Neutrophil (primary cell): ENCODE data around the gene ANKH.
A peak's percentile ranks its signal among the peaks of the same experiment; 100 is the strongest.

Experiments
- H3K27ac ChIP-seq: fragments of 200-600 bp; sonication (generic); 2 replicates; pipeline ENCODE4 v1.5.1; 2016; ENCODE audit warnings: mild to moderate bottlenecking, moderate library complexity
- H3K27me3 ChIP-seq: fragments of 200-600 bp; sonication (generic); 2 replicates; pipeline ENCODE4 v1.6.0; 2016; ENCODE audit warnings: mild to moderate bottlenecking
- H3K36me3 ChIP-seq: fragments of 200-600 bp; sonication (generic); 2 replicates; pipeline ENCODE4 v1.5.1; 2017
- H3K4me1 ChIP-seq, 2 experiments: fragments of 200-600 bp in 1 of 2; sonication (generic) in 1 of 2; 1 replicate in 1 of 2; 2 replicates in 1 of 2; pipeline versions ENCODE4 v1.5.1 to v1.6.1; 2013 to 2016; ENCODE audit warnings: low read depth in 1 of 2, low read length in 1 of 2, mild to moderate bottlenecking in 1 of 2, moderate library complexity in 1 of 2; ENCODE audit not compliant: control insufficient read depth in 1 of 2, insufficient read depth in 1 of 2
- H3K4me3 ChIP-seq, 2 experiments: fragments of 200-600 bp in 1 of 2; sonication (generic) in 1 of 2; 1 replicate in 1 of 2; 2 replicates in 1 of 2; pipeline ENCODE4 v1.5.1; 2013 to 2016; ENCODE audit warnings: low read depth in 1 of 2, low read length in 1 of 2, mild to moderate bottlenecking in 1 of 2, moderate library complexity in 1 of 2
- H3K9me3 ChIP-seq: fragments of 200-600 bp; sonication (generic); 2 replicates; pipeline ENCODE4 v1.5.1; 2016
- TF ChIP-seq, protein P1 (sequence below): fragments of 200-600 bp; sonication (generic); IDR thresholded peaks from 2 replicates; pipeline ENCODE4 v1.5.1; 2016; ENCODE audit warnings: antibody characterized with exemption

Gene ANKH

DNA sequence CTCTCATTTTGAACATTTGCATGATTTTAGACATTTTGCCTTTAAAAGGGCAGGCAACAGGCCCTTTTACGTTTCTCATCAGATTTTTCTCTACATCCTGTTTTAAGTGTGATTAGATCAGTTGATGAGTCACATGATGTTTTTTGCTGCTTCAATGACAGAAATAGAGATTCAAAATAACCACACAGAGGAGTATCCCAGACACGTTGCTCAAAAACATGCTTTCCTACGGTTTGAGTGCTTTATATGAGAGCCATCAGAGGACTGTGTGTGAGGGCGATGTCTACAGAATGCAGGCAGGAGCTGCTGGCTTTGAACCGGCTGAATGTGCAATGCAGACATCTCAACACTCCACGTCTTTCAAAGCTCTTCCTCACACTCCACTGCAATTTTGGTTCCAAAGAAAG is 165.0 kb downstream of the ANKH start:
- H3K36me3 ChIP-seq, result peaks cover 85% of the 10 kb centered on the region
- H3K4me1 ChIP-seq, result peaks cover 0 to 12% of the 10 kb centered on the region in 2 experiments

DNA sequence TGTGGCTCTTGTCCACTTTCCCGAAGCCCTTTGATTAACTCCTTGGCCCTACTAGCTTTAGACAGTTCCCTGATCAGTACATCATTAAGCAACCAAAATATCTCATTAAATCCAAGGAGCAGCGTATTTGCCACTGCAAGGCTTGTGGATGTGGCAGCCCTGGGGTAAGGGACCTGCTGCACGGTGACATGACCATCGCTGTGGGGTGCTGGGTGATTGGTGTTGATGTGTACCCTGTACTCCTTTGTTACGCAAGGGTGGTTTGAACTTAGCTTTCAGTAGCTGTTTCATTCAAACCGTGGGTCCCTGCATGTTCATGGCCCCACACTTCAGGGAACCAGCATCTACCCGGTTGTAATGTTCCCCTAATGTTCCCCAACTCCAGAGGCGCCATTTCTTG is 166.0 kb downstream of the ANKH start:
- Histone ChIP-seq H3K27ac (no peak overlapping the region), H3K4me3 (no peak overlapping the region), H3K9me3 (no peaks in the 10 kb centered on the region), H3K27me3 (no peaks in the 10 kb centered on the region), H3K4me1 (peaks cover 8 to 22% of the 10 kb centered on the region in 2 experiments), H3K36me3 (peaks cover 76% of the 10 kb centered on the region)
- TF ChIP-seq, protein P1, sequence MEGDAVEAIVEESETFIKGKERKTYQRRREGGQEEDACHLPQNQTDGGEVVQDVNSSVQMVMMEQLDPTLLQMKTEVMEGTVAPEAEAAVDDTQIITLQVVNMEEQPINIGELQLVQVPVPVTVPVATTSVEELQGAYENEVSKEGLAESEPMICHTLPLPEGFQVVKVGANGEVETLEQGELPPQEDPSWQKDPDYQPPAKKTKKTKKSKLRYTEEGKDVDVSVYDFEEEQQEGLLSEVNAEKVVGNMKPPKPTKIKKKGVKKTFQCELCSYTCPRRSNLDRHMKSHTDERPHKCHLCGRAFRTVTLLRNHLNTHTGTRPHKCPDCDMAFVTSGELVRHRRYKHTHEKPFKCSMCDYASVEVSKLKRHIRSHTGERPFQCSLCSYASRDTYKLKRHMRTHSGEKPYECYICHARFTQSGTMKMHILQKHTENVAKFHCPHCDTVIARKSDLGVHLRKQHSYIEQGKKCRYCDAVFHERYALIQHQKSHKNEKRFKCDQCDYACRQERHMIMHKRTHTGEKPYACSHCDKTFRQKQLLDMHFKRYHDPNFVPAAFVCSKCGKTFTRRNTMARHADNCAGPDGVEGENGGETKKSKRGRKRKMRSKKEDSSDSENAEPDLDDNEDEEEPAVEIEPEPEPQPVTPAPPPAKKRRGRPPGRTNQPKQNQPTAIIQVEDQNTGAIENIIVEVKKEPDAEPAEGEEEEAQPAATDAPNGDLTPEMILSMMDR, result no peak

More for the DNA sequence above, 165.0 kb downstream of the ANKH start:
- H3K27ac ChIP-seq, result no peak overlapping the region
- no peaks in the 10 kb centered on the region for H3K27me3 ChIP-seq
- TF ChIP-seq, protein P1, result no peak
- no peak overlapping the region for H3K4me3 ChIP-seq
- no peaks in the 10 kb centered on the region for H3K9me3 ChIP-seq

DNA sequence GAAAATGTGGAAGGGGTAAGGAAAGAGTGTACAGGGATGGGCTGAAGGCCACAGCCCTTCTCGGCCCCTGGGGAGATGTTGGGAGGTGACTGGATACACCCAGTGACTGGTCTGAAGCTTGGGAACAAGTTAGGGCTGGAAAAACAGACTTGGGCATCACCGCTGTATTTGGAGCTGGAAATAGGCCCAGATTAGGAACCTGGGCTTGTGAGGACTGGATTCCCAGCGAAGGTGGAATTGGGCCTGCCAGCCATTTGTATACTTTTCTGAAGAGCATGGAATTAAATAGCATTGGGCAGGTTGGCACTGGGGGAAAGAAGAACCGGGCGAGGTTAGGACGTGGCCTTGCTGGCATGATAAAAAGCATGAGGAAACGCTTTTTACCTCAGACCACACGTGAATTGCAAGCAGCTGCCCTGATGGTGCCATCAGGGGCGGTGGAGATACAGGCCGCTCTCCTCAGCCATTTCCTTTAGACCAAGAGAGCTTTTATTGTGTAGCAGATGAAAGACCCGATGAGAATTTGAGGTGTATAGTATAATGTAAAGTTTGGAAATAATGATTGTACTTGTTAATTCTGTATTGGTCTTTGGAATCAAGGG is 169.2 kb downstream of the ANKH start:
- Histone ChIP-seq H3K27ac (no peak overlapping the region), H3K27me3 (no peaks in the 10 kb centered on the region), H3K4me3 (no peak overlapping the region), H3K36me3 (peaks cover 77% of the 10 kb centered on the region), H3K4me1 (peaks cover 8 to 23% of the 10 kb centered on the region in 2 experiments), H3K9me3 (no peaks in the 10 kb centered on the region)
- TF ChIP-seq, protein P1, result no peak

DNA sequence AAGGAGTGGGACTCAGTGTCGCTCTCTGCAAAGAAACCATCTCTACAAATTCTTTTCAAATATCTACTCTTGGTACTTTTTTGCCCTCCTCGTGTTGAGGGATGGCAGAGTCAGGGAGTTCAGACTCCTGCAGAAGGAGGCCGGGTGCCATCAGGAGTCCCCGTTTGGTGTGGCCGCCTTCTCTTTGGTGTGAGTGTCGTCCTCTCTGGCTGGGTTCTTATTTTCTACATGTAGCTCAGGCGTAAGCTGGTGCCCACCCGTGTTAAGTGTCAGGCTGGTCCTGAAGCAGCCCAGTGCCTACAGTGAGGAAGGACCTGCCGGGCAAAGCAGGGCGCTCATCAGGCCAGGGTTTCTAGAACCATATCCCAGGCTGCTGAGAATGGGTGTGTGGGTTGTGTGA is 170.0 kb downstream of the ANKH start:
- Histone ChIP-seq H3K27me3 (no peaks in the 10 kb centered on the region), H3K4me3 (no peak overlapping the region), H3K4me1 (peaks cover 8 to 23% of the 10 kb centered on the region in 2 experiments), H3K27ac (no peak overlapping the region), H3K36me3 (peaks cover 77% of the 10 kb centered on the region), H3K9me3 (no peaks in the 10 kb centered on the region)
- TF ChIP-seq, protein P1, result no peak

DNA sequence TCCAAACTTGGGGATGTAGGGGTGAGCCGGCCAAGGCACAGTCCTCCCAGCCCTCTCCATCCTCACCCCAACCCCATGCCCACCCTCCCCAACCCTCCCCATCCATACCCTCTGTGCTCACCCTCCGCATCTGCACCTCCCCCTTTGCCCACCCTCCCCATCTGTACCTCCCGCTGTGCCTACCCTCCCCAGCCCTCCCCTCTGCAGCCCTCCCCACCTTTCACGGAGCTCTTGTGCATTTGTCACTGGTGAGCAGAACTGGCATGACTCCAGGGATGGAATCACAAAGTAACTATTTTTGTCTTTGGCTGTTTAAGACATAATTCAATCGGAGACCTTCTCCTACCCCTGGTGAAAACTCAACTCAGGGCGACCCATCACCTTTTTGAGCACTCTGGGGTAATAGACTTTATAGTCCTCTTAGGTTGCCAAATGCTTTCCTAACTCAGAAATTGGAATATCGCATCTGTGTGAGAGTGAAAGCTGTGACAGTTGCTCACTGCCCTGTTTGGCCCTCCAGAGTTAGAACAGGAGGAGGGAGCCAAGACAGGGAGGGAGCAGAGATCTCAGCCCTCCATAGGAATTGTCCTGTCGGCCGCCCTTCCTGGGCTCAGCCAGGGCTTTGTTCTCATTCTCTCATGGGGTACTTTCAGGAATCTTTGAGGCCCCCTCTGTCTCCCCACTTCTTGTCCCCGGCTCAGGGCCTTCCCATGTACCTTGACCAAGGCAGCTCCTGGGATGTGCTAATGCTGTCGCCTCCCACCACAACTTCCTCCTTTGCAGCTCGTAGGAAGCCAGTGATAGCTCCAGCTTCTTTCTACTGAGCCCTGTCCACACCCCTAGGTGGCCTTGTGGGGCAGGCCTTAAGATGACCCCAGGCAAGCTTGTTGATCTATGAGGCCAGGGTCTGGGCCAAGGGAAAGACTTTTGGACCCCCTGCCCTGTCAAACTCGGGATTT is 170.8 kb downstream of the ANKH start:
- Histone ChIP-seq H3K4me1 (peaks cover 8 to 23% of the 10 kb centered on the region in 2 experiments), H3K27ac (peak overlapping the region; percentile 31), H3K9me3 (no peaks in the 10 kb centered on the region), H3K27me3 (no peaks in the 10 kb centered on the region), H3K4me3 (no peak overlapping the region), H3K36me3 (peaks cover 77% of the 10 kb centered on the region)
- TF ChIP-seq, protein P1, result no peak
